Activated CD8-positive, alpha-beta T cell treated with anti-CD3 and anti-CD28 coated beads for 36 hours (primary cell): ENCODE data around the gene RALB. TPM values are rescaled to one million over a fixed set of nuclear protein-coding genes. Genes with fewer than 3 reads are reported as not detected.

ENCODE experiments used
- ATAC-seq: fragments of 200-7000 bp; cut with Tn5 transposase; one replicate; pipeline ENCODE4 v1.10.0; 2021; ENCODE audit warnings: mild to moderate bottlenecking, moderate library complexity
- CTCF ChIA-PET: fragments of 350-600 bp; sonication (Branson Sonifier 250); formaldehyde crosslinking; loops from one replicate; lab custom pipeline; 2021; ENCODE audit warnings: antibody characterized with exemption; lab: Charles Lee
- POLR2A ChIA-PET: fragments of 350-600 bp; sonication (Branson Sonifier 250); formaldehyde crosslinking; loops from one replicate; lab custom pipeline; 2021; ENCODE audit warnings: antibody characterized with exemption; lab: Charles Lee
- DNase-seq: peaks from one replicate; pipeline ENCODE4 v3.0.0-alpha.2; 2020
- H3K27ac Mint-ChIP-seq: one replicate; pipeline ENCODE4 v1.8.0; 2021; ENCODE audit warnings: mild to moderate bottlenecking, mixed read lengths
- H3K27me3 Mint-ChIP-seq: one replicate; pipeline ENCODE4 v1.8.0; 2021; ENCODE audit warnings: mixed read lengths
- H3K36me3 Mint-ChIP-seq: one replicate; pipeline ENCODE4 v1.8.0; 2021; ENCODE audit warnings: low read depth, mixed read lengths
- H3K4me1 Mint-ChIP-seq: one replicate; pipeline ENCODE4 v1.8.0; 2021; ENCODE audit warnings: low read depth, mixed read lengths
- H3K4me3 Mint-ChIP-seq: one replicate; pipeline ENCODE4 v1.8.0; 2021; ENCODE audit warnings: mild to moderate bottlenecking, moderate library complexity, mixed read lengths
- H3K9me3 Mint-ChIP-seq: one replicate; pipeline ENCODE4 v1.8.0; 2021; ENCODE audit warnings: mixed read lengths
- intact Hi-C: fragments of 100-400 bp; cut with micrococcal nuclease; formaldehyde crosslinking; loops from one replicate; pipeline ENCODE4 v1.10.0; 2022
- total RNA-seq, 2 experiments: library from RNA; stranded (reverse); gene quantifications; one replicate each; pipeline ENCODE4 v1.2.3, GENCODE V29; 2021
- TF ChIP-seq, protein P1 (sequence below): fragments of 200-600 bp; IDR thresholded peaks from one replicate; pipeline ENCODE4 v1.8.0; 2022; ENCODE audit warnings: antibody characterized with exemption, mild to moderate bottlenecking

The RALB gene
- total RNA-seq, 2 experiments from 2014 or later = 16.7 to 17.6 TPM

DNA sequence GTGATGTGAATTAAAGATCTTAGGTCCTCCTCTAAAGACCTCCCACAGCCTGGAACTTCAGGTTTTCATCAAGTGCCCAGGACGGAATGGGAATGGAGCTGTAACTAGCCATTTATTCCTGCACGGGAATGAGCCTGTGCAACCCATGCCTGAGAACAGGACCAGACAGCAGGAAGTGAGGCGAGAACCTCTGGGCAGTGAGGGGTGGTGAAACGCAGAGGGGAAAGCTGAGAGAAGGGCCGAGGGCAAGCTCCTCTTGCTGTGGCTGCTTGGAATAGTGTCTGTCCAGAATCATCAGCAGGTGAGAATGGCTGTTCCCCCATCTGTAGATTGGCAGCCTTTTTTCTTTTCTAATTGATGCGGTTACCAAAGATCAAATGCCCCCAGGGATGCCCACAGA is 4.8 kb upstream of the RALB start:
- H3K9me3 Mint-ChIP-seq = peaks cover 4% of the 10 kb centered on the region
- no peak overlapping the region for H3K4me3 Mint-ChIP-seq
- DNase-seq = no peak
- peaks cover 7% of the 10 kb centered on the region for H3K4me1 Mint-ChIP-seq
- POLR2A ChIA-PET = interaction anchor here (0.6 to 1.2 kb wide), 3 partner anchors 8 to 446 kb away, joined by 3 read pairs; no protein-coding TSS in a partner anchor
- TF ChIP-seq, protein P1, sequence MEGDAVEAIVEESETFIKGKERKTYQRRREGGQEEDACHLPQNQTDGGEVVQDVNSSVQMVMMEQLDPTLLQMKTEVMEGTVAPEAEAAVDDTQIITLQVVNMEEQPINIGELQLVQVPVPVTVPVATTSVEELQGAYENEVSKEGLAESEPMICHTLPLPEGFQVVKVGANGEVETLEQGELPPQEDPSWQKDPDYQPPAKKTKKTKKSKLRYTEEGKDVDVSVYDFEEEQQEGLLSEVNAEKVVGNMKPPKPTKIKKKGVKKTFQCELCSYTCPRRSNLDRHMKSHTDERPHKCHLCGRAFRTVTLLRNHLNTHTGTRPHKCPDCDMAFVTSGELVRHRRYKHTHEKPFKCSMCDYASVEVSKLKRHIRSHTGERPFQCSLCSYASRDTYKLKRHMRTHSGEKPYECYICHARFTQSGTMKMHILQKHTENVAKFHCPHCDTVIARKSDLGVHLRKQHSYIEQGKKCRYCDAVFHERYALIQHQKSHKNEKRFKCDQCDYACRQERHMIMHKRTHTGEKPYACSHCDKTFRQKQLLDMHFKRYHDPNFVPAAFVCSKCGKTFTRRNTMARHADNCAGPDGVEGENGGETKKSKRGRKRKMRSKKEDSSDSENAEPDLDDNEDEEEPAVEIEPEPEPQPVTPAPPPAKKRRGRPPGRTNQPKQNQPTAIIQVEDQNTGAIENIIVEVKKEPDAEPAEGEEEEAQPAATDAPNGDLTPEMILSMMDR = no peak
- H3K27me3 Mint-ChIP-seq = peaks cover 6% of the 10 kb centered on the region
- no peak overlapping the region for H3K27ac Mint-ChIP-seq
- no peak for ATAC-seq
- no peaks in the 10 kb centered on the region for H3K36me3 Mint-ChIP-seq
- CTCF ChIA-PET = interaction anchor here (1.3 to 1.7 kb wide), 2 partner anchors 10 to 64 kb away, joined by 3 to 4 read pairs; no protein-coding TSS in a partner anchor
- intact Hi-C loops = no loop called here

DNA sequence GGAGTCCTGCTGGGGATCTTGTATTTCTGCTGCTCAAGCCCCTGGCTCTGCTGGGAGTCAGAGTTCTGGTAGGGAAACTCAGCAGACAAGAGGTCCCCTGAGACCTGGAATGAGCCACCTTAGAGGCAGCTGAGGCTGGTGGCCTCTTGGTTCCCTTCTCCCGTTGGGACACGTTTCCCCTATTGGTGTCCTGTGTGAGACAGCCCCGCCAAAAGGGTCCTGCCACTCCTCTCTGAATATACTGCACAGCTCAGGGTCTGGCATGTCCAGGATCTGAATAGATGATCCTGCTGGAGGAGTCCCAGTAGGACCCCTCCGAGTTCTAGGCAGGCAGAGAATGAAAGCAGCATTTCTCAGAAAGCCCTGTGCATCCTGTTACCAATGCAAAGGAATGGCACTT is 2.0 kb upstream of the RALB start:
- POLR2A ChIA-PET = interaction anchor here (1.0 to 1.2 kb wide), 2 partner anchors 18 to 74 kb away, joined by 3 to 4 read pairs; no protein-coding TSS in a partner anchor
- Mint-ChIP-seq H3K36me3 (no peaks in the 10 kb centered on the region), H3K27ac (no peak overlapping the region), H3K9me3 (no peaks in the 10 kb centered on the region), H3K4me3 (no peak overlapping the region), H3K4me1 (peaks cover 24% of the 10 kb centered on the region), H3K27me3 (peaks cover 6% of the 10 kb centered on the region)
- ATAC-seq (no peak), DNase-seq (no peak)
- CTCF ChIA-PET = interaction anchor here (1.4 to 2.0 kb wide), 3 partner anchors 20 to 75 kb away, joined by 5 to 8 read pairs (median 7); no protein-coding TSS in a partner anchor
- intact Hi-C loops = no loop called here
- TF ChIP-seq, protein P1 = no peak

DNA sequence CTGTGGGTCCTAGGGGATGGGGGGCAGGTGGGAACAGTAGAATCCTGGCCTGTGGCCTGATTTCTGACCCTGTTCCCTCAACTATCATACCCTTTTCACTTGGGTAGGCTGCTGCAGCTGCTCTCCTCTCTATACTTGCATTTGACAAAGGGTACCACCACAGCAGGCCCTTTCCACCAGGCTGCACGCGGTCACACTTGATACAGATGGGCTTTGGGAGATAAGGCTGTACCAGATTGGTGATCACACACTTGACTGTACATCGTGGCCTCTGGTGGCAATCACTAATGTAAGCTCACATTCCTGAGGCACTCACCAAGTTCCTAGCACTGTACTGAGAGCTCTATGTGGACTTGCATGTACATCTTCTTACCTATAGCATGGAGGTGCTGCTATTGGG is 1.6 kb upstream of the RALB start:
- Mint-ChIP-seq H3K4me3 (no peak overlapping the region), H3K4me1 (peaks cover 28% of the 10 kb centered on the region), H3K36me3 (peaks cover 1% of the 10 kb centered on the region), H3K9me3 (peaks cover under 1% of the 10 kb centered on the region), H3K27ac (no peak overlapping the region), H3K27me3 (peaks cover 6% of the 10 kb centered on the region)
- ATAC-seq = no peak
- intact Hi-C loops = no loop called here
- DNase-seq = no peak
- ChIA-PET CTCF (interaction anchor here (2.0 to 3.1 kb wide), 3 partner anchors 19 to 76 kb away, joined by 6 to 15 read pairs (median 8); no protein-coding TSS in a partner anchor), POLR2A (interaction anchor here (2.2 kb wide), 1 partner anchor 19 kb away, joined by 13 read pairs; no protein-coding TSS in a partner anchor)
- TF ChIP-seq, protein P1 = no peak

DNA sequence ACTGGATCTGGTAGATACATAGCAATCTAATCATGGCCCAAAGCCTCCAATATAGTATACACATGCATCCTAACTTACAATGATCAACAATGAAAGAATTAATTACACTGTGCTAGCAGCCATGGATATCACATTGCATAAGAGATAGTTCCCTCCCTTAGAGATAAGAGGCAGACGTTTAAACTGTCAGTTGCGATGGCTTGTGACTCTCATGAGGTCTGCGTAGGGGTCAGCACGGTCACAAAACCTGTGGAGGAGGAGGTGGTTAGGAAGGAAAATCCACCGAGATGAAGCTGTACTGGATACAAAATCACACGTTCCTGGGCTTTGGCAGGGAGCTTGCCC is 800 bp upstream of the RALB start:
- ChIA-PET CTCF (interaction anchor here (0.7 to 3.1 kb wide), 6 partner anchors 9 to 77 kb away, joined by 3 to 15 read pairs (median 5); no protein-coding TSS in a partner anchor), POLR2A (interaction anchor here (1.0 to 2.2 kb wide), 3 partner anchors 9 to 26 kb away, joined by 3 to 13 read pairs (median 3); no protein-coding TSS in a partner anchor)

More for the DNA sequence above, 800 bp upstream of the RALB start:
- DNase-seq (no peak), ATAC-seq (no peak)
- peaks cover 2% of the 10 kb centered on the region for H3K36me3 Mint-ChIP-seq
- TF ChIP-seq, protein P1 = no peak
- H3K27me3 Mint-ChIP-seq = peaks cover 2% of the 10 kb centered on the region
- H3K4me1 Mint-ChIP-seq = peaks cover 35% of the 10 kb centered on the region
- peak overlapping the region; percentile 95 for H3K4me3 Mint-ChIP-seq
- intact Hi-C loops = no loop called here
- peak overlapping the region; percentile 57 for H3K27ac Mint-ChIP-seq
- H3K9me3 Mint-ChIP-seq = peaks cover 2% of the 10 kb centered on the region
